Measurements from ENCODE around the gene SH3TC1.

SH3TC1 gene

DNA sequence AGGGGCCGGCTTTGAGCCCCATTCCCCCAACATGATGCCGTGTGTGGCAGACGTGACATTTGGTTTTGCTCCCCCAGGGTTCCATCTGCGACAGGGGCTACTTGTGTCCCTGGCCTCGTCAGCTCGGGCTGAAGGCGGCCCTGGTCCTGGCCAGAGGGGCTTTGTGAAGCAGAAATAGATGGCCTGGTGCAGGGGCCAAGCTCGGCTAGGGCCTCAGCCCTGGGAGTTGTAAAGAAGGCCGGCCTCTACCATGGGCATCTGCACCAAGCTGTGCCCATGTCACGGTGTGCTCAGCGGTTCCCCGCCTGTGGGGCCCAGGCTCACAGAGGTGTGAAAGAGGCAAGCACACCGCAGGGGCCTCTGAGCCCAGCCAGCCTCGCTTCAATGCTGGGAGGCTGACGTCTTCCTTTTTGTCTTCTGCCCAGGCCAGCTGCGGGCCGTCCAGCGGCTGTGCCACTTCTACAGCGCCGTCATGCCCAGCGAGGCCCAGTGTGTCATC is 32.5 kb downstream of the SH3TC1 start:
- TF ChIP-seq EZH2phosphoT487 (IDR thresholded peaks at IDR 0.05; ENCODE audit: borderline replicate concordance, low read length): no peak
- TF ChIP-seq, protein P1, sequence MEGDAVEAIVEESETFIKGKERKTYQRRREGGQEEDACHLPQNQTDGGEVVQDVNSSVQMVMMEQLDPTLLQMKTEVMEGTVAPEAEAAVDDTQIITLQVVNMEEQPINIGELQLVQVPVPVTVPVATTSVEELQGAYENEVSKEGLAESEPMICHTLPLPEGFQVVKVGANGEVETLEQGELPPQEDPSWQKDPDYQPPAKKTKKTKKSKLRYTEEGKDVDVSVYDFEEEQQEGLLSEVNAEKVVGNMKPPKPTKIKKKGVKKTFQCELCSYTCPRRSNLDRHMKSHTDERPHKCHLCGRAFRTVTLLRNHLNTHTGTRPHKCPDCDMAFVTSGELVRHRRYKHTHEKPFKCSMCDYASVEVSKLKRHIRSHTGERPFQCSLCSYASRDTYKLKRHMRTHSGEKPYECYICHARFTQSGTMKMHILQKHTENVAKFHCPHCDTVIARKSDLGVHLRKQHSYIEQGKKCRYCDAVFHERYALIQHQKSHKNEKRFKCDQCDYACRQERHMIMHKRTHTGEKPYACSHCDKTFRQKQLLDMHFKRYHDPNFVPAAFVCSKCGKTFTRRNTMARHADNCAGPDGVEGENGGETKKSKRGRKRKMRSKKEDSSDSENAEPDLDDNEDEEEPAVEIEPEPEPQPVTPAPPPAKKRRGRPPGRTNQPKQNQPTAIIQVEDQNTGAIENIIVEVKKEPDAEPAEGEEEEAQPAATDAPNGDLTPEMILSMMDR (IDR thresholded peaks at IDR 0.05; ENCODE audit: low read depth, low read length, poor library complexity, severe bottlenecking): no peak
- Histone ChIP-seq H3K4me3 (ENCODE audit: low read length) (no peak overlapping the region), H3K4me2 (ENCODE audit: low read length) (no peak overlapping the region), H3K36me3 (ENCODE audit: control insufficient read depth, low read length) (peaks cover 77% of the 10 kb centered on the region), H3F3A (ENCODE audit: control insufficient read depth, insufficient read depth) (peaks cover 6% of the 10 kb centered on the region), H3K9me3 (ENCODE audit: control insufficient read depth, insufficient read depth, low read length) (no peaks in the 10 kb centered on the region), H3K9me2 (replicated peaks; ENCODE audit: control insufficient read depth, low read length) (no peaks in the 10 kb centered on the region), H3K4me1 (ENCODE audit: control insufficient read depth, low read length) (peaks cover 54% of the 10 kb centered on the region), H3K79me2 (ENCODE audit: control insufficient read depth, low read length) (peaks cover 21% of the 10 kb centered on the region), H3K27ac (ENCODE audit: low read depth, low read length) (no peak overlapping the region), H4K20me1 (ENCODE audit: control insufficient read depth, insufficient read depth, low read depth, low read length) (no peaks in the 10 kb centered on the region), H3K27me3 (ENCODE audit: control insufficient read depth, low read length) (no peaks in the 10 kb centered on the region)

DNA sequence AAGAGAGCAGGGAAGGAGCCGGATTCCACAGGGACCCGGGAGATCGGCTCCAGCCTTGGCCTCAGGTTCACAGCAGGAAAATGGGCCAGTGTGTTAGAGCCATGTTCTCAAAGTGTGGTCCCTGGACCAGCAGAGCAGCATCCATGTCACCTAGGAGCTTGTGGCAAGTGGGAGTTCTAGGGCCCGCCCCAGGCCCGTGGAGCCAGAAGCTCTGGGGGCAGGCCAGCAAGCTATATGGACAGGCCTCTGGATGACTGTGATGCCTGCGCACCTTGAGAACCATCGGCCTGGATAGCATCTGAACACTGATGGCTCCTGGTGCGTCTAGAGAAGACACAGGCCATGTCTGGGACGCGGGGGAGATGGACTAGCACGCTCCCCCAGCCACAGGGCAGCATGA is 33.7 kb downstream of the SH3TC1 start:
- H3F3A ChIP-seq (ENCODE audit: control insufficient read depth, insufficient read depth): peaks cover 6% of the 10 kb centered on the region
- H3K79me2 ChIP-seq (ENCODE audit: control insufficient read depth, low read length): peaks cover 20% of the 10 kb centered on the region
- no peaks in the 10 kb centered on the region for H3K9me2 ChIP-seq (replicated peaks; ENCODE audit: control insufficient read depth, low read length)
- H3K4me2 ChIP-seq (ENCODE audit: low read length): no peak overlapping the region
- peaks cover 75% of the 10 kb centered on the region for H3K36me3 ChIP-seq (ENCODE audit: control insufficient read depth, low read length)
- TF ChIP-seq, protein P1 (IDR thresholded peaks at IDR 0.05; ENCODE audit: low read depth, low read length, poor library complexity, severe bottlenecking): no peak
- no peak for TF ChIP-seq EZH2phosphoT487 (IDR thresholded peaks at IDR 0.05; ENCODE audit: borderline replicate concordance, low read length)
- no peak overlapping the region for H3K27ac ChIP-seq (ENCODE audit: low read depth, low read length)
- H3K4me1 ChIP-seq (ENCODE audit: control insufficient read depth, low read length): peaks cover 52% of the 10 kb centered on the region
- no peaks in the 10 kb centered on the region for H4K20me1 ChIP-seq (ENCODE audit: control insufficient read depth, insufficient read depth, low read depth, low read length)
- no peaks in the 10 kb centered on the region for H3K27me3 ChIP-seq (ENCODE audit: control insufficient read depth, low read length)
- no peaks in the 10 kb centered on the region for H3K9me3 ChIP-seq (ENCODE audit: control insufficient read depth, insufficient read depth, low read length)
- no peak overlapping the region for H3K4me3 ChIP-seq (ENCODE audit: low read length)

DNA sequence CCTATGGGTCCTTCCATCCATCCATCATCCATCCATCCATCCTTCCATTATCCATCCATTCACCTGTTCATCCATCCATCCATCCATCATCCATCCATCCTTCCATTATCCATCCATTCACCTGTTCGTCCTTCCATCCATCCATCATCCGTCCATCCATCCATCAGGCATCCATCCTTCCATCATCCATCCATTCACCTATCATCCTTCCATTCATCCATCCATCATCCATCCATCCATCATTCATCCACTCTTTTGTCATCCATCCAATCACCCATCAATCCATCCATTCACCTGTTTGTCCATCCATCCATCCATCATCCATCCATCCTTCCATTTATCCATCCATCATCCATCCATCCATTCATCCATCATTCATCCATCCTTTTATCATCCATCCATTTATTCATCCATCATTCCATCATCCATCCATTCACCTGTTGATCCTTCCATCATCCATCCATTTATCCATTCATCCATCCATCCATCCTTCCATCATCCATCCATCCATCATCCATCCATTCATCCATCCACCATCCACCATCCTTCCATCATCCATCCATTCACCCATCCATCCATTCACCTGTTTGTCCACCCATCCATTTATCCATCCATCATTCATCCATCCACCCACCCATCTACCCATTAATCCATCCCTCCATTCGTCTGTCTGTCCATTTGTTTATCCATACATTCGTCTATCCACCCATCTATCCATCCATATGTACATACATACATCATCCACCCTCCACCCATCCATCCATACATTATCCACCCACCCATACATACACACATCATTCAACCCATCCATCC is 34.8 kb downstream of the SH3TC1 start:
- H3K36me3 ChIP-seq (ENCODE audit: control insufficient read depth, low read length): peaks cover 75% of the 10 kb centered on the region
- peaks cover 6% of the 10 kb centered on the region for H3F3A ChIP-seq (ENCODE audit: control insufficient read depth, insufficient read depth)
- no peak overlapping the region for H3K4me3 ChIP-seq (ENCODE audit: low read length)
- H3K9me3 ChIP-seq (ENCODE audit: control insufficient read depth, insufficient read depth, low read length): no peaks in the 10 kb centered on the region
- no peak overlapping the region for H3K4me2 ChIP-seq (ENCODE audit: low read length)
- no peak overlapping the region for H3K27ac ChIP-seq (ENCODE audit: low read depth, low read length)
- H3K9me2 ChIP-seq (replicated peaks; ENCODE audit: control insufficient read depth, low read length): no peaks in the 10 kb centered on the region
- no peaks in the 10 kb centered on the region for H3K27me3 ChIP-seq (ENCODE audit: control insufficient read depth, low read length)
- peaks cover 52% of the 10 kb centered on the region for H3K4me1 ChIP-seq (ENCODE audit: control insufficient read depth, low read length)
- TF ChIP-seq, protein P1 (IDR thresholded peaks at IDR 0.05; ENCODE audit: low read depth, low read length, poor library complexity, severe bottlenecking): no peak
- no peak for TF ChIP-seq EZH2phosphoT487 (IDR thresholded peaks at IDR 0.05; ENCODE audit: borderline replicate concordance, low read length)
- peaks cover 11% of the 10 kb centered on the region for H3K79me2 ChIP-seq (ENCODE audit: control insufficient read depth, low read length)
- no peaks in the 10 kb centered on the region for H4K20me1 ChIP-seq (ENCODE audit: control insufficient read depth, insufficient read depth, low read depth, low read length)
